Lower leg skin (tissue), 3 donors: ENCODE data around the gene RASGRP4.

Source experiments
- CTCF ChIP-seq, 3 donors: fragments of 450-650 bp; IDR thresholded peaks; one replicate each; pipeline ENCODE4 v1.5.1; 2016; ENCODE audit warnings: antibody characterized with exemption in 3 of 3, mild to moderate bottlenecking in 3 of 3, moderate library complexity in 2 of 3
- POLR2A ChIP-seq, 2 donors: fragments of 450-650 bp; IDR thresholded peaks; one replicate each; pipeline ENCODE4 v1.6.1; 2016 to 2017; ENCODE audit warnings: antibody characterized with exemption in 2 of 2, mild to moderate bottlenecking in 1 of 2, moderate library complexity in 1 of 2

GRCh38 chr19:38402623-38402966 lies 23.4 kb downstream of the RASGRP4 start:
- TF ChIP-seq CTCF (IDR thresholded peaks at IDR 0.05): no peak
- no peak for TF ChIP-seq POLR2A (IDR thresholded peaks at IDR 0.05)
